Stimulated activated CD8-positive, alpha-beta memory T cell treated with anti-CD3 and anti-CD28 coated beads, Interleukin-15, amount 100 ng/mL, for 24 hours (primary cell): Measurements from ENCODE around the gene PBOV1.
"Not testable (repeated sequence)": the region's sequence is repeated elsewhere in the genome, so short reads cannot be mapped to it uniquely, and the experiment has no call there.

Experiments
- DNase-seq: peaks from one replicate; pipeline ENCODE4 v3.0.0-alpha.2; 2020; ENCODE audit warnings: low read depth

Gene PBOV1

DNA sequence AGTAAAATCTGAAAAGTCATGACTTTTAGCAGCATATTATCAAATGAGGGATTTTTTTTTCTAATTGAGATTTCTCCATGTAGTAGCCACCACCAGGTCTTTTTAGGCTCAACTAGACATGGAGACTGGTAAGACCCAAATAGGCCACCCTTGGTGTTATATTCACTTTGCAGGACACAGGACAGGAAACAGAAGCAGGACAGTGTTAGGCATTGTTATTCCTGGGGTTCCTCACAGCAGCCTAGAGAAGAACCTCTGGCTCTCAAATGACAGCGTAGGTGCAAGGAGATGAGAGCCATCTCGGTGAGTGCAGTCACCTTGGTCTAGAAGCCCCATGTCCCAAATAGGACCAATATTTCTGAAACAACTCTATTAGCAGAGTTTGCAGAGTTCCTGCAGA lies 19.2 kb upstream of the PBOV1 start:
- DNase-seq = no peak

DNA sequence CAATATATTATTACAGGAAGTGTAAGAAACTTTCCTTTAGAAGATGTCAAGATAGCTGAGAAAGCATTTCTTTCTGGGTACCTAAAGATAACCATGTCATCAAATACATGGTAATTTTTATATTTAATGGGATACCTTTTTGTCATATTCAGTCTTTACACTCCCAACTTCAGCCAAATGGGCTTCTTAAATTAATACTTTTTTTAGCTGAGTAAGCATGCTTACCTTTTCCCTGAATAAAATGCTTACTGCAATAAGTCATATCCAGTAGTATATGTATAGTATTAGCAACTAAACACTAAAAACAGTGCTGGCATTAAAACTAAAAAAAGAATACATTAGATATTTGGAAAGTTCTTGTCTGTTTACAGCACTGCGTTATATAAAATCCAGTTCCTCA lies 17.4 kb upstream of the PBOV1 start:
- no peak for DNase-seq

DNA sequence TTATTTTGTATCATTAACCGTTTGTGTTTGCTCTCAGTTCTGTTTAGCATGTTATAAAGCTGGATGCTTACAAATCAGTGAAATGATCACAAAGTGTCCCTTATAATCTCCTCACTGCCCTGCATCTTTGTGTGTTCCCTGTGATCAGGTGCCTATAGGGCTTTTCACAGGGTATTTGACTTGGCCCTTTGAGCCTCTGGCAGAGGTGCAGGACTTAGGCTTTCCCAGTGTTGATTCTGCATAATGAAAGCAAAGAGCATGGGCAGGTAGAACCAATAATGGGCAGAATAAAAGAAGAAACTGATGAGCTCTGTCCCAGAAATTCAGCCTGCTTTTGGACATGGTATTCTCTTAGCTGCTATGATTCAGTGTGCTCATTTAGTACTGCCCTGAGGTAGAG lies 16.9 kb upstream of the PBOV1 start:
- DNase-seq = no peak

DNA sequence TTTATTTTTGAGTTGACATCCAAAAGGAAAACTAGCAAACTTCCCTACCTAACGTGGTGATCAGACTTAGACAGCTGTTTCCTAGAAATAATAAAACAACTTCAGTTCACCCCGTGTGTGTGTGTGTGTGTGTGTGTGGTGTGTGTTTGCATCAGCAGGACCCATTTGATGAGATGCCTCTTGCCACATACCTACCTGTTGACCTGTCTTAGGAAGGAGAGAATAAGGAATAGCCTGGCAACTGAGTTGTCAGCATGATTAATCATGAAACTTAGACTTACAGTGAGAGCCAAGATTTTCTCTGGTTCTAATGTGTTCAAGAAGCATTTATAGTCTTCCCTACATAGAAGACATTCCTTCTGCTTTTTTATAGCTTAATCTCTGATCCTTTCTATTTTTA lies 16.1 kb upstream of the PBOV1 start:
- DNase-seq = no peak

DNA sequence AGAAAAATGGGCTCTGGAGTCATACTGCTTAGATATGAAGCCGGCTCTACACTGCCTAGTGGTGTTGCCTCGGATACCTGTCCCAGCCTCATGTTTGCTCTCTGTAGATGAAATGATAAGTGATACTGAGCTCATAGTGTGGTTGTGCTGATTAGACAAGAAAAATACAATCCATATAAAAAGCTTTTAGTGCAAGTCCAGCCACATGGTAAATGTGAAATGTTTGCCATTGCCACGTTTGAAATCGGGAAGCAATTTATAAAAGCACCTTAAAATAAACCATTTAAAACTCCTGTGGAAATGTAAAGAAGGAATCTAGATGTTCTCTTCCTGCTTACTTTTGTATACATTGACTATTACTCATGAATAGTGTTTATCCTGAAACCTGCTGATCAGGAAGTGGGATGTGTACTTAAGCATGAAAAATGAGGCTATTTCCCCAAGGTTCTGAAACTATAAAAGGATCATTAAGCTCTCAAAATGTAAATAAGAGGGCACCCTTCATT lies 13.1 kb upstream of the PBOV1 start:
- no peak for DNase-seq

DNA sequence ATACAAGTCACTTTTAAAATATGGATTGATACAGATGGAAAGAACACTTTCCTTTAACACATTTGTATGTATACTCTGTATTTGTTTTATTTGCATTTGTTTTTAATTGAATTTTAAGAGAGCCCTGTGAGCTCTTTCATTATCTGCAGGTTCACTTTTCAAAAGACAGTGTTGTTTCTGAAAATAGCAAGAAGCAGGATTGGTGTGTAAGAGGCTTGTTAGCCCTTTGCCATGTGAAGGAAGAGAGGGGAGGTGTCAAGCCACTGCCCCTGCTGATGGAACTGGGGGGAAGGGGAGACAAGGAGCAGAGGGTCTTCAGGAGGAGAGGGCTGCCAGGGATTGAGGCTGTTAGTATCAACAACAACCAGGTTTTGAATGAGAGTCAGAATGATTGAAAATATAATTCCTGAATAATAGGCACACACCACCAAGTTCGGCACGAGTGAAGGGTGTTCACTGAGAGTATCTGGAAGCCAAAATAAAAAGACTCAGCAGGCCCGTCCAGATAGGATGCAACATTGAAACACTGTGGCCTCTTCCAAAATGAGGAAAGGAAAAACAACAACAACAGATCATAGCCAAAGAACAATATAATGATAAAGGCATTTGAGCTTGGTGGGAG lies 12.6 kb upstream of the PBOV1 start:
- DNase-seq = no peak

DNA sequence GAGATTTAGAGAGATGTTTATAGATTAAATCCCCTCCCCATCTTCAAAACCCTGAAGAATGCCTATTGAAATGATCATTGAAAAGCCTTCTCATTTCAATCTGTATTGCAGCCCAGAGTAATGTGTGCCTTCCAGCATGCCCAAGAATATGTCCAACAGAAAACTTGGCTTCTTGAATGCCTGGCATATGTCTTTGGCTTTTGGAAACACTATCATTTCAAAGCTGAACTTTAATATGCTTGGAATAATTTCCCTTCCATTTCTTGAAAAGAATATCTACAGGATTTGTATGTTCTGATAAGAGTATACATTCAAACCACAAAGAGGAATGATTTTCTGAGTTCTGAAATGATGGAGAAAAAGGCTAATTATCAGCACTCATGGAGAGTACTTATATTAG lies 11.9 kb upstream of the PBOV1 start:
- no peak for DNase-seq

DNA sequence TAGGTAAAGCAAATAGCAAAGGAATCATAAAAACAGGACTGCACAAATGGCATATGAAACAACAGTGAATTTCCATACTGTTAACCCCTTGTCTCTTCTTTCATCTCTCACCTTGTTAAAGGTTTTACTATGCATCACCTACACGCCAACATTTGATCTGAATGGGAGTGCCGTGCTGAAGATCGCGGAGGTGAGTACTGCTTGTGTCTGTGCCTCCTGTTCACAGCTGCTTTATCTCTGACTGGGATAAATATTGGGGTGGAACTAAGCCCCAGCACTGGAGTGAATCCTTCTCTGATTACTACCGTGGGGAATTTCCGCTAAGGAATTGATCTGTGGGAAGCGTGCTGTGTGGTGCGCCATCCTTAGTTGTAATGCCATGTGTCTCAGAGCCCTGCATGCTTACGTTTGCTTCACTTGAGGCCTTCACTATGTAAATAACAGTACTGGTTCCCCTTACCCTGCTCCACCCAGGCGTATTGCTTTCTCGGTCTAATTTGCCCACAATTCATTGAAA lies 11.4 kb upstream of the PBOV1 start:
- no peak for DNase-seq

DNA sequence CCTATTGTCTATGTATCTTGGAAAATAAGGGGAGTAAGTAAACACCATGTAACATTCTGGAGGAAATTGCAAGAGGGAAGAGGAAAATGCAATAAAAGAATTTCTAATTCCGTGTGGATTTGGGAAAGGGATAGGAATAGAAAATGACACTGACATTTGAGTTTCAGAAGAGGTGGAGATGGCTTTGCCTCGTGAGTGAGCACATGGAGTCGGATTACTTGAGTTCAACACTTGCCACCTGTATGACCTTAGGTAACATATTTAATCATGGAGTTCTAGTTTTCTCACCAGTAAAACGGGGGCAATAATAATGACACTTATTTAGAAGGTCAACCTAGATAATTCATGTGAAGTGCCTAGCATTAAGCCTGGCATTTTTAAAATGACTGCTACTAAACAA lies 10.8 kb upstream of the PBOV1 start:
- no peak for DNase-seq

DNA sequence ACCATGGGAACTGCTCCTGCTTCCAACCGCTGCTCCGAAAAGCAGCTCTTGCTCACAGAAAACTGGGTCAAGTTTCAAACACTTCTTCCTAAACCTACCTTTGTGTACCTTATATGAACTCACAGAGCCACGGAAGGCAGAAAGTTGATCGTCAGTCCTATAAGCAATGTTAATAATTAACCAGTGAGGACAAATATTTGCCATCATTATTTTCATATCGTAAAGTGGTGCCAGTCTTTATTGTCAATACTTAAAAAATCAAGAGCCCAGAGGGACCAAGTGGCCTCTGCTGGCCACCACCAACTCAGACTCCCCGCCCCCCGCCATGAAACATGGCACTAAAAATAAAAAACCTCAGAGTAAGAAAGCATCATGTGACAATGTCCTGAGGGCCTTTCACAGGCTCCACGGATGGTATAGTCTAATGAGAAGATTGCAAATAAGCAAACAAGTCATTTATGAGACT lies 9.1 kb upstream of the PBOV1 start:
- no peak for DNase-seq

DNA sequence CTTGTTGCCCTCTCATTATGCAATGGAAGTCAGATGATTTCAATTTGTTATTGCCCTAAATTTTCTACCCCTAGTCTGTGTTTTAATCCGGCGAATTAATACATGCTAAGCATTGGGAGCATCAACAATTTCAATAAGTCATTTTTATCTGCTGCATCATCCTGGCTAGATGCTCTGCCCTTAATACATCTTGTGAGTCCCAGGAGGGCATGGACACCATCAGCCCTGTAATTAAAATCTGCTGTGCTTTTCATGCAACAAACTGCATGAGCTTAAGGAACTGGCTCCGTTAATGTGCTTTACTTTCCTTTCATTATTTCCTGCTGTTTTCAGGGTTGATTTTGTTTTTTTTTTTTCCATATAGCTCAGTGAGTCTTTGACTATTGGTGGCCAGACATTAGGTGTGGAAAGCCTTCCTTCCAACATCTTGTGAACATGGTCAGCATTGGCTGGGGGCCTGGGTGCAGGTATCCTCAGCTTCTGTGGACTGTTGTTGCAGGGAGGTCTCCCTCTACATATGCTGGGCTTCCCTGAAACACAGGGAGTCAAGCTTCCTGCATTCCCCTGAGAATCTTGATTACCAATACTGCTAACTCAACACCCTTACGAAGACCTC lies 8.5 kb upstream of the PBOV1 start:
- no peak for DNase-seq

DNA sequence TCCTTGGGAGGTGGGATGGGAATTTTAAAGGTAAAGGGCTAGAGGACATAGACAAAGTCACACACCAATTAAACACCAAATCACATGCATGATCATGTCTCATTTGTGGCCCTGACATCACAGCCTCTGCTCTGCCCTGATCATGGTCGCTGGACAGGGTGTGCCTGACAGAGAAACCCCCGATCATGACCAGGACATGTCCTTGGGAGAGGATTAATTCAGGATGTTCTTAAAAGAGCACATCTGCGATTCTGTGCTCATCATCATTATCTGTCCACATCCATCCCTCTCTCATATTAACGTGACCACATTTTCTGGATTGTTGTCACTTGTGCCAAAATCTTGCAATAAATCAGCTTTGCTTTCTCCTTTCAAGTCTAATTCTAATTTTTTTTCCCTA lies 7.7 kb upstream of the PBOV1 start:
- no peak for DNase-seq

DNA sequence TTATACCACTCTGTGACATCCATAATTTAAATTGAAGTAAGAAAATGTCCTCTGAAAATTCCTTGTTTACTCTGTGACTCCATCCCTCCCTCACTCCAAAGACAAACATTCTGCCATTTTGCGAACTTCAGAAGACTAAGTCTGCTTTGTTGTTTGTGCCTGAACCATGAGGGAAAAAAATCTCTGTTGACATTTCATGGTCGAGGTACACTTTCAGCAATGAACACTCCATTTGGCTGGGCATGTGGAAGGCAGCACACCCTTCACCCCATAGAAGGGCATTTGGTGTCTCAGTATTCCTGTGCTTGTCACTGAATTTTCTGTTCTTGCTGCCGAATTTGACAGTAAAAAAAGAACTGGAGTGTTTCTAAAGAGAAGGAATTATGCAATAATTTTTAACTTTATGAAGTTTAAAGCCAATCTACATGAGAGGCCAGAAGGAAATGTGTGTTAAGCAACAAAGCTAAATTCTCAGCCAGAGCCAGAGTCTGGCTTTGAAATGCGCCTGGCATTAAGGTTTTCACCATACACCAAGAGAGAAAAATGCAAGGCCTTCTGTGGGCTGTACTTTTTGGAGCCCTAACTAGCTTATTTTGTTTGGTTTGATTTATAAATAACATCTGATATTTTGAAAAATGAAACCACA lies 4.7 kb upstream of the PBOV1 start:
- DNase-seq = no peak

DNA sequence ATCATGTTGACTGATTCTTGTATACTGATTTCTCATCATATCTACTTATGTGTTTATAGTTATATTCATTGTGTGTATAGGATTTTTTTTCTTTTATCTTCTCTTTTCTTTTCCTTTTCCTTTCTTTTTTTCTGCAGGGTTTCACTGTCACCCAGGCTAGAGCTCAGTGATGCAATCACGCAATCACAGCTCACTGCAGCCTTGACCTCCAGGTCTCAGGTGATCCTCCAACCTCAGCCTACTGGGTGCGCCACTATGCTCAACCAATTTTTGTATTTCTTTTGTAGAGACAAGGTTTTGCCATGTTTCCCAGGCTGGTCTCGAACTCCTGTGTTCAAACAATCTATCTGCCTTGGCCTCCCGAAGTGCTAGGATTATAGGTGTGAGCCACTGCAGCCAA lies 1.6 kb upstream of the PBOV1 start:
- DNase-seq = no peak

DNA sequence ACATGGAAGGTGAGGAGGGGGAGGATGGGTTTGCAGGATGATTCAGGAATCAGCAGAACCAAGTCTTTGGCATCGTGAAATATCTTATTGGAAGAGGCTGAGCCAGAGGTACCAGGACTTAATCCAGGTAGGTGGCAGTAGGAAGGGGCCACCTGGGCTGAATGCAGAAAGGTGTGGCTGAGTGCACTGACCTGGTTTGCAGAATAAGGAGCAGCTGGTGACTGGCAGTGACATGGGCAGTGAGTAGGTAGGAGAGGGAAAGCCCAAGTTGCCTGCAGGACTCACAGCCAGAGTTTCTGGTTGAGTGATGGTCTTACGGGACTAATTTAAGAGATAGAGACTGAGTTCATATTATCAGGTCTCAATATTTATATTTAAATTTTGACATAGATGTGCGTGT lies 1.1 kb upstream of the PBOV1 start:
- no peak for DNase-seq

DNA sequence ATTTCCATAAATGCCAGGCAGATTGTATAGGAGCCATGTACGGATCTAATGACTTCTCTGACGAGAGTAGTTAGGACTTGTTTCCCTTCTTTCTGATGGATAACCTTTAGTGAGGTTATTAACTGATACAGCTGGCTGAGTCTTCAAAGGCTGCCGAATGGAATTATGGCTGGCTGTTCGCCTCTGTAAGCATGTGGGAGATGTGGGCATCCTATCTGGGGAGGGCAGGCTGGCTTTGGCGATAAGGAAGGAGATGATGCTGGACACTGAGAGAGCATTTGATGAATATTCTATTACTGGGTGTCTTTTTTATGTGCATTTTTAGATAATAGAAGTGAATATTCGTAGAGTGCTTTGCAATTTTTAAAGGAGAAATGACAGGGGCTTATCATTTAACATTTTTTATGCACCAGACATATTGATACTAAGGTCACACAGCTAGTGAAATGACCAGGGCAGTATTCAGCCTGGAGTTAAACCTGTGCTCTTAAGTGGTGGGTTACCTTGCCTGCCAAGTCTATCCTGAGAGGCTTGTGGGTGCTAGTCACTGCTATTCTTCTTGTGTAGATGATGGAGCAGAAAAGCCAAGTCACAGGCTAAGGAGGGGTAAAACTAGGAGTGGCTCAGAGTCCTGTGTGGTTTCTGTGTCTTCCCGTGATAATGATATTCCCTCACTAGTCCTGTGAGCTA lies 3.1 kb downstream of the PBOV1 start:
- DNase-seq = no peak

DNA sequence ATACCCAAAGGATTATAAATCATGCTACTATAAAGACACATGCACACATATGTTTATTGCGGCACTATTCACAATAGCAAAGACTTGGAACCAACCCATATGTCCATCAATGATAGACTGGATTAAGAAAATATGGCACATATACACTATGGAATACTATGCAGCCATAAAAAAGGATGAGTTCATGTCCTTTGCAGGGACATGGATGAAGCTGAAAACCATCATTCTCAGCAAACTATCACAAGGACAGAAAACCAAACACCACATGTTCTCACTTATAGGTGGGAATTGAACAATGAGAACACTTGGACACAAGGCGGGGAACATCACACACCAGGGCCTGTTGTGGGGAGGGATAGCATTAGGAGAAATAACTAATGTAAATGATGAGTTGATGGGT lies 5.8 kb downstream of the PBOV1 start:
- DNase-seq = not testable (repeated sequence)

DNA sequence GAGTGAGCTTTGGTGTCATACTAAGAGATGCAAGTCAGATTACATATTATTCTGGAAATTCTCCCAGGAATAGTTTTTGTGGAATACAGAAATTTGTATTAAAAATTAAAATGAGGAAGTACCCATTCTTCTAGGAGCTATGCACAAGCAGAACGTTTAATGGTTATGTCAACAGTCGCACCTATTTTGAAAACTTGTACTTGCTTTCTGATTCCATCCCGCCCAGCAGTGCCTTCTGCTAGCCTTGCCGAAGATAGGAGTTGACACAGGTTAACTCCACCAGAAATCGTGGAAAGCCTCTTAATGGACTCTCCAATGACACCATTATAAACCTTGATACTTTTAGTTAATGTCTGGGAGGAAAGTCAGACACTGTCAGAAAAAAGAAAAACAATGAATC lies 6.7 kb downstream of the PBOV1 start:
- no peak for DNase-seq

DNA sequence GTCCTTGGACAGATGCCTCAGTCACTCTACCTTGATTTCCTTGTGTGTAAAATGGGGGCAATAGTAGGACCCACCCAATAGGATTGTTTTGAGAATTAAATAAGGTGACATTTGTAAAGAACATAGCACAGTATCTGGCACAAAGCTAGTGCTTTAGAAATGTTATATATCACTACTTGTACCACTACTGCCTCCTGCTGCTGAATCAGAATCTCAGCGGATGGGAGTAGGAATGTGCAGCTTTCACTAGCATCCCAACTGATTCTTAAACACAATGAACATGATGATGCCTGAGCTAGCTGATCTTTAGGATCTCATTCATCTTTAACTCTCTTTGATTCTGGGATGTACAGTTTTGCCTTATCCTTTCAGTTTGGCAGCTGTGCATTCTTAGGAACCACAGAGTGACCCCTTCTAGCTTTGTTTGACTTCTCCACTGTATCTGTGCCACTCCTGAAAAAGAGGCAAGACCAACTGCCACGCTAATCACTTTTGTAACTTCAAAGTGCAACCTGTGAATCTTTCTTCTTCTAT lies 7.2 kb downstream of the PBOV1 start:
- DNase-seq = no peak

DNA sequence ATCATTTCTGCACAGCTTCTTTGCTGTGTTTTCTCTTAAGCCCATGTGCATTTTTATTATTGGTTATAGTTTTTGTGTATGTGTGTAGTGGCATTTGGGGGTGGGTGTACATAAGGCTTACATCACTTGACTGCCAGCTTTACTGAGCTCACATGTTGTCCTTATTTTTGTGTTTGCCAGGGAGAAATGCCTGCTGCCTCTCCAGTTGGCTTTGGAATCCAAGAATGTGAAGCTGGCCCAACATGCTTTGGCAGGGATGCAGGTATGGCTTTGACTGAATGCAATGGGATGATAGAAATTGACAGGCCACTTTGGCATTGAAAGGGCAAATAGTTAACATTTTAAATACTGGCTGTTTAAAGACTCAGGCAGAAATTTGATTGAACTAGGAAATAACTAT lies 11.4 kb downstream of the PBOV1 start:
- no peak for DNase-seq

DNA sequence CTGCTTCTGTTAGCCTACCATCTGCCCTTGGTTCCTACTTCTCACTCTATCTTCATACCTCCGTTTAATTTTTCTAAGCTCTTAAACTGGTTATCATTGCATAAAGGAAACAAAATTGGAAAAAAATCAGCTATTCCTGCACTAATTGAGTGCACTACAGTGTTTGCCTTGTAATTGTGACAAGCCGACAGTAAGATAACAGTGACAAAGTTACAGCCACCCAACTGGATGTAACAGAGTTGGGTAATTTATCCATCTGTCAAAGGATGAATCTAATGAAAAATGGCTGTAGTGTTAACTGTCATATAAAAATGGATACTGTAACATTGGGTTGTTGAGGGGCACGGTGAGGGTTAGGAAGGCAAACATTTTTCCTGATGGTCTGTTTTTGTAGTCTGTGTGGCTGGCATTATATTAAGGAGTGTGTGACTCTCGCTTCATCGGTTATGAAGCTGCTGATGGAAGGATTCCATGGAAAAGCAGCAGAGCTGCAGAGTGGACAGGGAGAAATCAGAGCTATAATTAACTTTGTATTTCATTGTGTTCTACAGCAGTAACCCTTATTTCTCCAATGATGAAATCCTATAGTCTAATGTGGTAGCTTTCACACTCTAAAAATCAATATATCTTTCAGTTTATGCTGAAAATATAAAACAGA lies 12.7 kb downstream of the PBOV1 start:
- DNase-seq = no peak

DNA sequence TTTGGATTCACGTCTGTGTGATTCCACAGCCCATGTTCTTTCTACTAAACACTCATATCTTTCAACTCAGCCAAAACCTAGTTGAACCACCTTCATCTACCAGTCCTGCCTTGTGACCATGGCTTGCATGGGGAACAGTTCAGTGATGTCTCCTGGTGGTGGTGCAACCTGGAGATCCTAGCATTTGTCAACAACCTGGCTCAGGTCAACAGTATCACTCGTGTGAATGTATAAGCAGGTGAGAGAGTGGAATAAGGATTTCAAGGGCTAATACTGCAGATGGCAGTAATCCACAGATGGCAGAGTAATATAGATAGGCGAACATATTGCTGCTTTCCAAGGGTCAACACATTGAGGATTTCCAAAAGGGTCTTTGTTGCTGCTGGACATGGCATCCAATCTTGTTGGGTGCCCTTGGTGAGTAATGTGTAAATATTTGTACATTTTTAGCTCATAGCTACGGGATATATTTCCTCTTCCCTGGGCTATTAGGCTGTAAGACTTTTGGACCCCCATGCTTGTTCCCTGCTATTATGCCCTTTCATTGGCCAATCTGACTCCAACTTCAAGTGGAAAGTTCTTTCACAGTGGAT lies 13.4 kb downstream of the PBOV1 start:
- DNase-seq = no peak
